Measurements from ENCODE around the gene ITGA5.

DNA sequence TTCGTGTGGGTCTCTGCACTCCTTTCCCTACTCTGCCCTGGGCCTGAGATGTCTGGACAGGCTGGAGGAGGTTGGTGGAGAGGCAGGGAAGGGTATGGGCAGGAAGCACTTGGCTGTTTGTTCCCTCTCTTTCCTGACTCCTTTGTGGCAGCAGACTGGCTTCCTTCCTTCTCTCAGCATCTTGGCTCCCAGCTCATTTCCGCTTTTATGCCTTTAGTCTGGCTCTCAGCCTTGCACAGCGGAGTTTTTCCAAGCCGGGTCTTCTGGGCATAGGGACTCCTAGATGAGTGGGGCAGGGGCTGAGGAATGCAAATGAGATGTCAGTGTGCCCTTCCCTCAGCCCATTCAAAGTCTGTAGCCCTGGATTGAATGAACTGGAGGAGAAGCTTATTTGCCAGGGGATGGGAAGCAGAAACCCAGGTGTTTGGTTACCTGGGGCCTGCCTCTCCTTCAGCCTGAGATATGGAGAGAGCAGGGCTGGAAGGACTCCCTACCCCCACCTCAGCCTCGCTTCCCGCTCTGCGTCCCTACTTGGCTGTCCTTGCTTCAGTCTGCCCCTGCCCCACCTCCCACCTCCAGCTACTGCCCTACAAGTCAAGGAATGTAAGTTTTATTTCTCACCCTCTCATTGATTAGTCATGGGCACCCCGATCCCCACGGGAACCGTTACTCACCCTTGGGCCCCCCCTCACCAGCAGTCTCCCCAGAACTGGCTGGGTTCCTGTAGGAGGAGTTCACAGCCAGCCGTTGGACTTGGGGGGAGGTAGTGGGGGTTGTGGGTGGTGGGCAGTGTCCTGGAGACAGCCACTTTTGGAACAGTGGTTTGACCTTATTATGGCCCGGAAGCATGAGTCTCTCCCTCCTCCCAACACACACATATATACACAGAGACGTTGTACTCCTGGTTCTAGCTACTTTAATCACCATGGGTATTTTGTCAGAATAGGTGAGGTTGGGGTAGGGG lies 9.3 kb upstream of the ITGA5 start:
- TF ChIP-seq, protein P1, sequence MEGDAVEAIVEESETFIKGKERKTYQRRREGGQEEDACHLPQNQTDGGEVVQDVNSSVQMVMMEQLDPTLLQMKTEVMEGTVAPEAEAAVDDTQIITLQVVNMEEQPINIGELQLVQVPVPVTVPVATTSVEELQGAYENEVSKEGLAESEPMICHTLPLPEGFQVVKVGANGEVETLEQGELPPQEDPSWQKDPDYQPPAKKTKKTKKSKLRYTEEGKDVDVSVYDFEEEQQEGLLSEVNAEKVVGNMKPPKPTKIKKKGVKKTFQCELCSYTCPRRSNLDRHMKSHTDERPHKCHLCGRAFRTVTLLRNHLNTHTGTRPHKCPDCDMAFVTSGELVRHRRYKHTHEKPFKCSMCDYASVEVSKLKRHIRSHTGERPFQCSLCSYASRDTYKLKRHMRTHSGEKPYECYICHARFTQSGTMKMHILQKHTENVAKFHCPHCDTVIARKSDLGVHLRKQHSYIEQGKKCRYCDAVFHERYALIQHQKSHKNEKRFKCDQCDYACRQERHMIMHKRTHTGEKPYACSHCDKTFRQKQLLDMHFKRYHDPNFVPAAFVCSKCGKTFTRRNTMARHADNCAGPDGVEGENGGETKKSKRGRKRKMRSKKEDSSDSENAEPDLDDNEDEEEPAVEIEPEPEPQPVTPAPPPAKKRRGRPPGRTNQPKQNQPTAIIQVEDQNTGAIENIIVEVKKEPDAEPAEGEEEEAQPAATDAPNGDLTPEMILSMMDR (IDR thresholded peaks at IDR 0.05) = no peak
- TF ChIP-seq POLR2A (IDR thresholded peaks at IDR 0.05) (no peak), EP300 (IDR thresholded peaks at IDR 0.05) (no peak)
